ENCODE data around the gene EXOSC3.

Gene EXOSC3

GRCh38 chr9:37746448-37747270, 38.2 kb downstream of the EXOSC3 start:
- H3K4me3 ChIP-seq (ENCODE audit: low read depth, low read length): no peak overlapping the region
- no peak for DNase-seq (ENCODE audit: low read depth)
- no peak for TF ChIP-seq CTCF (conservative IDR thresholded peaks at IDR 0.05; ENCODE audit: low read depth, low read length)

- no peak for DNase-seq (ENCODE audit: low read depth)
- TF ChIP-seq CTCF (conservative IDR thresholded peaks at IDR 0.05; ENCODE audit: low read depth, low read length): no peak
- H3K4me3 ChIP-seq (ENCODE audit: low read depth, low read length): no peak overlapping the region
Observed at GRCh38 chr9:37745970-37746369, 38.9 kb downstream of the EXOSC3 start.

GRCh38 chr9:37740631-37741328, 44.1 kb downstream of the EXOSC3 start:
- H3K4me3 ChIP-seq (ENCODE audit: low read depth, low read length): no peak overlapping the region
- DNase-seq (ENCODE audit: low read depth): no peak
- TF ChIP-seq CTCF (conservative IDR thresholded peaks at IDR 0.05; ENCODE audit: low read depth, low read length): no peak

- no peak for TF ChIP-seq CTCF (conservative IDR thresholded peaks at IDR 0.05; ENCODE audit: low read depth, low read length)
- no peak for DNase-seq (ENCODE audit: low read depth)
- no peak overlapping the region for H3K4me3 ChIP-seq (ENCODE audit: low read depth, low read length)
Observed at GRCh38 chr9:37740128-37740527, 44.7 kb downstream of the EXOSC3 start.

- no peak for TF ChIP-seq CTCF (conservative IDR thresholded peaks at IDR 0.05; ENCODE audit: low read depth, low read length)
- H3K4me3 ChIP-seq (ENCODE audit: low read depth, low read length): no peak overlapping the region
- no peak for DNase-seq (ENCODE audit: low read depth)
Observed at GRCh38 chr9:37739222-37739621, 45.6 kb downstream of the EXOSC3 start.

- DNase-seq (ENCODE audit: low read depth): no peak
- TF ChIP-seq CTCF (conservative IDR thresholded peaks at IDR 0.05; ENCODE audit: low read depth, low read length): no peak
- no peak overlapping the region for H3K4me3 ChIP-seq (ENCODE audit: low read depth, low read length)
Observed at GRCh38 chr9:37732952-37733351, 51.9 kb downstream of the EXOSC3 start.
